Right lobe of liver (tissue), 4 donors: Measurements from ENCODE around the gene BAX.

Source experiments
- POLR2A ChIP-seq: fragments of 450-650 bp; IDR thresholded peaks from one replicate; pipeline ENCODE4 v1.6.1; 2017; ENCODE audit warnings: antibody characterized with exemption, mild to moderate bottlenecking
- TF ChIP-seq, protein P1 (sequence below), 4 donors: fragments of 200-600 bp in 3 of 4; fragments of 450-650 bp in 1 of 4; IDR thresholded peaks; one replicate each; pipeline versions ENCODE4 v1.5.1 to v1.8.0; 2016 to 2022; ENCODE audit warnings: antibody characterized with exemption in 4 of 4, mild to moderate bottlenecking in 2 of 4
- donor health status: DM: no; HTN: no; CAD: no.
- donor health status: DM: no; HTN: no; CAD: no.
- donor health status: DM: no; HTN: yes; CAD: no.

DNA sequence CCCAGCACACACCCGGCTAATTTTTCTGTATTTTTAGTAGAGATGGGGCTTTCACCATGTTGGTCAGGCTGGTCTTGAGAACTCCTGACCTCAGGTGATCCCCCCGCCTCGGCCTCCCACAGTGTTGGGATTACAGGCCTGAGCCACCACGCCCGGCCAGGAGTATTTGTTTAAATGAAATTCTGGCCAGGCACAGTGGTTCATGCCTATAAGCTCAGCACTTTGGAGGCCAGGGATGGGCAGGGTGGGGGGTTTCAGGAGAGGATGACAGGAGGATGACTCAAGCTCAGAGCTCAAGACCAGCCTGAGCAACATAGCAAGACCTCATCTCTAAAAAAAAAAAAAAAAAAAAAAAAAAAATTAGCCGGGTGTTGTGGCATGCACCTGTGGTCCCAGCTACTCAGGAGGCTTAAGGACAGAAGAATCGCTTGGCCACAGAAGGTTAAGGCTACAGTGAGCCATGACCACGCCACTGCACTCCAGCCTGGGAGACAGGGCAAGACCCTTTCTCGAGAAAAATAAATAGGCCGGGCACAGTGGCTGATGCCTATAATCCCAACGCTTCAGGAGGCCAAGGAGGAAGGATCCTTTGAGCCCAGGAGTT, 29.3 kb upstream of the BAX start:
- TF ChIP-seq, protein P1, sequence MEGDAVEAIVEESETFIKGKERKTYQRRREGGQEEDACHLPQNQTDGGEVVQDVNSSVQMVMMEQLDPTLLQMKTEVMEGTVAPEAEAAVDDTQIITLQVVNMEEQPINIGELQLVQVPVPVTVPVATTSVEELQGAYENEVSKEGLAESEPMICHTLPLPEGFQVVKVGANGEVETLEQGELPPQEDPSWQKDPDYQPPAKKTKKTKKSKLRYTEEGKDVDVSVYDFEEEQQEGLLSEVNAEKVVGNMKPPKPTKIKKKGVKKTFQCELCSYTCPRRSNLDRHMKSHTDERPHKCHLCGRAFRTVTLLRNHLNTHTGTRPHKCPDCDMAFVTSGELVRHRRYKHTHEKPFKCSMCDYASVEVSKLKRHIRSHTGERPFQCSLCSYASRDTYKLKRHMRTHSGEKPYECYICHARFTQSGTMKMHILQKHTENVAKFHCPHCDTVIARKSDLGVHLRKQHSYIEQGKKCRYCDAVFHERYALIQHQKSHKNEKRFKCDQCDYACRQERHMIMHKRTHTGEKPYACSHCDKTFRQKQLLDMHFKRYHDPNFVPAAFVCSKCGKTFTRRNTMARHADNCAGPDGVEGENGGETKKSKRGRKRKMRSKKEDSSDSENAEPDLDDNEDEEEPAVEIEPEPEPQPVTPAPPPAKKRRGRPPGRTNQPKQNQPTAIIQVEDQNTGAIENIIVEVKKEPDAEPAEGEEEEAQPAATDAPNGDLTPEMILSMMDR (IDR thresholded peaks at IDR 0.05) = no peak
- TF ChIP-seq POLR2A = no peak
